Fibroblast of gingiva (primary cell): Measurements from ENCODE around the gene FANCC.

Source experiments
- DNase-seq: peaks from one replicate; pipeline ENCODE4 v3.0.0-alpha.2; 2011; ENCODE audit warnings: low read depth

FANCC gene

GRCh38 chr9:95189251-95190098 lies 128.0 kb downstream of the FANCC start:
- DNase-seq: peak; percentile 80

GRCh38 chr9:95188459-95188858 lies 129.1 kb downstream of the FANCC start:
- DNase-seq: no peak

GRCh38 chr9:95185956-95186355 lies 131.6 kb downstream of the FANCC start:
- no peak for DNase-seq

GRCh38 chr9:95182854-95183563 lies 134.5 kb downstream of the FANCC start:
- DNase-seq: no peak

- DNase-seq: no peak
These were observed 135.7 kb downstream of the FANCC start for GRCh38 chr9:95181835-95182234.

- DNase-seq: no peak
These were observed 136.2 kb downstream of the FANCC start for GRCh38 chr9:95181226-95181818.

- no peak for DNase-seq
These were observed 139.9 kb downstream of the FANCC start for GRCh38 chr9:95177617-95178016.

GRCh38 chr9:95176755-95177319 lies 140.7 kb downstream of the FANCC start:
- no peak for DNase-seq

- no peak for DNase-seq
These were observed 142.0 kb downstream of the FANCC start for GRCh38 chr9:95175523-95175922.

- DNase-seq: no peak
These were observed 143.5 kb downstream of the FANCC start for GRCh38 chr9:95174038-95174437.

GRCh38 chr9:95171596-95171995 lies 145.9 kb downstream of the FANCC start:
- no peak for DNase-seq

GRCh38 chr9:95171001-95171400 lies 146.5 kb downstream of the FANCC start:
- no peak for DNase-seq

- peak; percentile 83 for DNase-seq
These were observed 149.5 kb downstream of the FANCC start for GRCh38 chr9:95167998-95168397.

- DNase-seq: no peak
These were observed 152.5 kb downstream of the FANCC start for GRCh38 chr9:95165004-95165403.

GRCh38 chr9:95157481-95158151 lies 159.9 kb downstream of the FANCC start:
- peak; percentile 92 for DNase-seq

GRCh38 chr9:95156074-95156473 lies 161.4 kb downstream of the FANCC start:
- DNase-seq: no peak

- no peak for DNase-seq
These were observed 162.3 kb downstream of the FANCC start for GRCh38 chr9:95155220-95155619.

GRCh38 chr9:95150903-95151302 lies 166.6 kb downstream of the FANCC start:
- no peak for DNase-seq

- DNase-seq: no peak
These were observed 169.3 kb downstream of the FANCC start for GRCh38 chr9:95148208-95148520.

GRCh38 chr9:95147452-95148207 lies 169.9 kb downstream of the FANCC start:
- peak; percentile 72 for DNase-seq
